HEK293T (cell line): ENCODE data around the gene C7orf33.

Source experiments
- CTBP1 ChIP-seq: fragments of 450-650 bp; IDR thresholded peaks from 2 replicates; pipeline ENCODE4 v1.6.1; 2016; ENCODE audit warnings: borderline replicate concordance
- FOXM1 ChIP-seq: fragments of 450-650 bp; IDR thresholded peaks from 2 replicates; pipeline ENCODE4 v1.6.1; 2017; ENCODE audit warnings: mild to moderate bottlenecking, borderline replicate concordance
- NFRKB ChIP-seq: fragments of 450-650 bp; IDR thresholded peaks from 2 replicates; pipeline ENCODE4 v1.6.1; 2016; ENCODE audit warnings: mild to moderate bottlenecking, moderate library complexity

- TF ChIP-seq FOXM1 = no peak
- no peak for TF ChIP-seq CTBP1
- TF ChIP-seq NFRKB = no peak
These were observed 33.2 kb downstream of the C7orf33 start for GRCh38 chr7:148623586-148624282.
